GM21528 (cell line): Measurements from ENCODE around the gene MCIDAS.
A peak's percentile ranks its signal among the peaks of the same experiment; 100 is the strongest.

Source experiments
- ATAC-seq: cut with Tn5 transposase; IDR thresholded peaks from one replicate; pipeline ENCODE4 v1.9.1; 2021; ENCODE audit warnings: mild to moderate bottlenecking, moderate library complexity; ENCODE audit not compliant: unreplicated experiment, low FRiP score

Gene MCIDAS

GRCh38 chr5:55226934-55227663 lies at the start of gene MCIDAS:
TSS of gene MCIDAS (minus strand) at chr5:55227315. CDS start at chr5:55227138, 177 bp downstream.
- ATAC-seq = peak; percentile 34

DNA sequence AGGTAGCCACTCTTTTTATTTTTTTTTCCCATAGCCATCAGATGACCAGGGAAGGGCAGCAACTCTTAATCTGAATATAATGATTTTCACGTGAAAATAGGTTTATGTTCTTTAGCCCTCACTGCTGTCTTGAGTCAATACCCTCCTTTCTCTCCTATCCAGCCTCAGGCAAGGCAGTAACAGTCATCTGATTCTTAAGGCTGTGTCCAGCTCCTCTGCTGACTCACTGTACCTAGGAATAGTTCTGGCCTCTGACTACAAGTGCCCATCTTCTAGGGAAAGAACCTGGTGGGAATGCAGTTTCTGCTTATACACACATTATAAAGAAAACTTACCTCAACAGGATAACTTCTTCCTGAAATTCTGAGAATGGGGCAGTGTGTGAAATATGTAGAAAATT lies 49.7 kb upstream of the MCIDAS start:
- ATAC-seq = no peak

DNA sequence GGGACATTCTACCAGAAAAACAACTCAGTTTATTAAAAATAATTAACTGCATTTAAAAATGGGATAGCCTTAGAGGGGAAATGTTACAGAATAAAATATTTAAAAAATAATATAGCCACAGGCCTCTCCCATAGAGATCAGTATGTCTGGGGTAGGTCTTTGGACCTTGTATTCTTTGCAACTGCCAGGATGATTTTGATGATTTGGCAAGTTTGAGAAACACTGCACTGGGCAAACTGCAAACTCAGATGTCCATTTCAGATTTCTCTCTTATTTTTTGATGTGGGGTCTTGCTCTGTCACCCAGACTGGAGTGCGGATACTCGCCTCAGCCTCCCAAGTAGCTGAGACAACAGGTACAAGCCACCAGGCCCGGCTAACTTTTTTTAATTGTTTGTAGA lies 31.2 kb upstream of the MCIDAS start:
- no peak for ATAC-seq

- no peak for ATAC-seq
These were observed 27.7 kb upstream of the MCIDAS start for GRCh38 chr5:55254802-55255201.

DNA sequence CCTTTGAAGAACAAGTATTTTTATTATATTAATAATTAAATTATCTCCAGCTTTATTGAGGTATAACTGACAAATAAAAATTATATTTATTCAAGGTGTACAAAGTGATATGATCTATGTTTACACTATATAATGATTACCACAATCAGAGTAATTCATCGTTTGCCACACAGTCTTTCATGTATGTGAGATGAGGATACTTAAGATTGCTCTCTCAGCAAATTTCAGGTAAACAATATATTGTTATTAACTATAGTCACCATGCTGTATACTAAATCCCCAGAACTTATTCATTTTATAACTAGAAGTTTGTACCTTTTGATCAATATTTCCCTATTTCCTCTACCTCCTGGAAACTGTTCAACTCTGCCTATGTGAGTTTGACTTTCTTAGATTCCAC lies 22.9 kb upstream of the MCIDAS start:
- ATAC-seq = no peak

DNA sequence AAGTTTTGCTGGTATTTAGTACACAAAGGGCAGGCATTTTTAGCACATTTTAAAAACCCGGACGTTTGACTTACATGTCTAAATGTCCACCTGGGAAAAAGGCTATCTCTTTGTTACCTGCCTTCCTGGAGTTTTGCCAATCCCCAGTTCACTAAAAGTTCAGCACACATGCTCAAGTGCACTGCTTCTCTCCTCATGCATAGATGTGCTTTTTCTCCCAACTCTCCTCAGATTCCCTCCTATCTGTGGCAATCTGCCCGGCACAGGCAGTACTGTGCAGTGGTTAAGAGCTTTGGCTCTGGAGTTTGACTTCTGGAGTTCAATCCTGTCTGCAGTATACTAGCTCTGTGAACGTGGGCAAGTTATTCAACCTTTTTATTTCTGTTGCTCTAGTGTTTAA lies 14.6 kb upstream of the MCIDAS start:
- no peak for ATAC-seq

DNA sequence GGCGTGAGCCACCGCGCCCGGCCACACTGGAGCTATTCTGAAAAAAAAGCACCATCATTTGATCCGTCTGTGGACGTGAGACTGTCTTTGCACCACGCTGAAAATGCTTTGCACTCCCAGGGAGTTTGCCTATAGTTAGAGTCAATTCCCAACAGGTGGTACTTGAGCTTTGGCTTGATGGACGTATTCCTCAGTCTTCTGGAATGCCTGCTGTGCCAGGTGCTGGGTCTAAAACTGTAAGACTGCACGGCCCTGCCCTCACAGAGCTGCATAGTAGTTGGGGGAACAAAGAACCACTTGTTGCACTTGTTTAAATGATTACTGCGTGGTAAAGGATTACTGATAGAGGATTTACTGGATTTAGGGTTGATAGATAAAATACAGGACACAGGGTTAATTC lies 9.7 kb upstream of the MCIDAS start:
- no peak for ATAC-seq

DNA sequence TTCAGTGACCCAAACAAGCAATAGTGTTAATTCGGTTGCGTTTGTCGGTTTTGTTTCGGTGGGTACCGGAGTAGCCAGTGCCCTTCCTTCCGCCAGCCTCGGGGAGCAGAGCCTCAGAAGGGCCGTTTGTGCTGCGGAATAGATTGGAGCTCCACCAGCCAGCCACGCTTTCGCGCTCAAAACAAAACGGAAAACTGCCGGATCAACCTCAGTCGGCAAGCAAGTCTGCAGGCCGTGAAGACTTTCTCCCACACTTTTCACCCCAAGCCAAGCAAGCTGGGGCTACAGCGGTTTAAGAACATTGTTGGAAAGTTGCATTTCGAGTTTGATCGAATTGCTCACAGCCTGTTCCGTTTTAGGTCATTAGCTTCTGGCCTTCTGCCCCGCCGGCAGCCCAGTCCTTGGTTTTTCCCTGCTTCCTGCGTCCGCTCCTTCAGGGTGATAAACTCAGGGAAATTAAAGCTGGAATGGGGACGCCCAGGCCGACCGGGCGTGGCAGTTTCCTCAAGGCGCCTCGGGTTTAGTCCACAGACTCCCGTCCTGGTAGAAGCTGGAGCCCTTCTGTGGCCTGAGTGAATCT lies 7.1 kb upstream of the MCIDAS start:
- ATAC-seq = no peak

GRCh38 chr5:55232985-55233928 lies 6.1 kb upstream of the MCIDAS start, which contains the start of gene CCNO:
TSS of gene CCNO (minus strand) at chr5:55233608. CDS start at chr5:55233523, 85 bp downstream.
- peak; percentile 62 for ATAC-seq

GRCh38 chr5:55232271-55232984 lies 5.3 kb upstream of the MCIDAS start:
- no peak for ATAC-seq

DNA sequence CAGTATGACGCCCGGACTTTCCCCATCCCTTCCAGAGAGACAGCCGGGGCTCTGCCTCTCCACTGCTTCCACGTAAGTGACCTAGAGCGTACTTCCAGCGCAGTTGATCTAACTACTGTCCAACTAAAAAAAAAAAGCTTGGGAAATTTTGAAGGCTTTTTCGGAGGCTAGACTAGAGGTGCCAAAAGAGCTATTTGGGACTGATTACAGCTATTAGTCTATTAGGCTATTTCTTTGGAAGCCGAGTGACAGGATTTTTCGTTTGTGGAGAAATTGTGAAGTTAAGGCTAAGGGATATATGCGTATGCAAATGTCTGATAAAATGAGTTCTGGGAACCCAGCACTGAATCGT lies 4.8 kb upstream of the MCIDAS start:
- no peak for ATAC-seq

DNA sequence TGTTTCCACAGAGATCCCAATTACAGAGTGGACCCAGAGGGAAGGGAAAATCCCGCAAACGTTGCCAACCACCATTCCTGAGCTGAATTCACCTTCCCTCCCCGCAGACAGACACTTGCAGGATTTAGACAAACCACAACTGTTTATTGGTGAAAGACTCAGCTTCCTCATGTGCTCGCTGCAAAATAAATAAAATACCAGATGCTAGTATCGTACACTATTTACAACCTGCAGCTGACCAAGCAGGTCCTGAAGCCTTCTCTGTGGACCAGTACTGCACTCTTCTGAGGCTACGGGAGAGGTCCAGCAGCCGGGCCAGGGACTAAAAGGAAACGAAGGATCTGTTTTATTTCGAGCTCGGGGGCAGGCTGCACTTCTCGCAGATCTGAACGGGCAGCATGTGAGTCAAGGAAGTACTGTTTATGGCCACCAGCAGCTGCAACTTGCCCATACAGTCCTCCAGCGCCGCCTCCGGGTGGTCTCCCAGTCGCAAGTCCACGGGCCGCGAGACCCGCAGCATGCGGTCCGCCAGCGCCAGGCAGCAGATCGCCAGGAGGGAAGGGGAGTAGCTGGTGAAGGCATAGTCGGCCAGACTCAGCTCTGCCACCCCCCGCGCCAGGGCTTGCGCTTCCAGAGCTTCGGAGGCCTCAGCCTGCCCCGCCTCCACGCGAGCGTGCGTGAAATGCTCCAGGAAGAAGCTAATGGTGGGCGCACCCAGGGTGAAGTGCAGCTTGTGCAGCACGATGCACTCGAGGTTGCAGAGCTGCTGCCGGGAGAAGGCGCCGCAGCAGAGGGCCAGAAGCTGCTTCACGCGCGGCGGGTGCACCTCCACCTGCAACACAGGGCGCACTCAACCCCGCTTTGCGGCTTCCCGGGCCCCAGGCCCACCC lies 4.2 kb upstream of the MCIDAS start:
- ATAC-seq = no peak

DNA sequence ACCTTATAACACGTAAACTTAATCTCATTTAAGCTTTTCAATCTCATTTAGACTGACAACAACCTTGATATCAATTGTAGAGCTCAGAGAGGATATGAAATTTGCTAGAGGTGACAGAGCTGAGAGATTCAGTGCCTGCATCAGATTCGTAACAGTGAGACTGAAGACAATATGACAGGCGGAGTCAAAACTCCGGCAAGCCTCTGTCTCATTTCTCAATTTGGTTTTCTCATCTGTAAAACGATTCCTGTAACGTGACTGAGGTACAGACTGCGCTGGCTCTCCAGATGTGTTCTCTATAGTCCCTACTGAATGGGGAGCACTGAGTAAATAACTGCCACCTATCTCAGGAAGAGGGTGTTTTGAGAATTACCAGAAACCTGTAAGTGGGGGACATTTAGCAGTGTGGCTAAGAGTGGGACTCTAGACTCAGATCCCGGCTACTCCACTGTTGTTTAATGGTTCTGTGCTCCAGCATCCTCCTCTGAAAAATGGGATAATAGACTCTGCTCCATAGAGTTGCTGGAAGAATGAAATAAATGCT lies 3.0 kb upstream of the MCIDAS start:
- no peak for ATAC-seq

GRCh38 chr5:55227664-55228430 lies 732 bp upstream of the MCIDAS start:
- ATAC-seq = no peak

DNA sequence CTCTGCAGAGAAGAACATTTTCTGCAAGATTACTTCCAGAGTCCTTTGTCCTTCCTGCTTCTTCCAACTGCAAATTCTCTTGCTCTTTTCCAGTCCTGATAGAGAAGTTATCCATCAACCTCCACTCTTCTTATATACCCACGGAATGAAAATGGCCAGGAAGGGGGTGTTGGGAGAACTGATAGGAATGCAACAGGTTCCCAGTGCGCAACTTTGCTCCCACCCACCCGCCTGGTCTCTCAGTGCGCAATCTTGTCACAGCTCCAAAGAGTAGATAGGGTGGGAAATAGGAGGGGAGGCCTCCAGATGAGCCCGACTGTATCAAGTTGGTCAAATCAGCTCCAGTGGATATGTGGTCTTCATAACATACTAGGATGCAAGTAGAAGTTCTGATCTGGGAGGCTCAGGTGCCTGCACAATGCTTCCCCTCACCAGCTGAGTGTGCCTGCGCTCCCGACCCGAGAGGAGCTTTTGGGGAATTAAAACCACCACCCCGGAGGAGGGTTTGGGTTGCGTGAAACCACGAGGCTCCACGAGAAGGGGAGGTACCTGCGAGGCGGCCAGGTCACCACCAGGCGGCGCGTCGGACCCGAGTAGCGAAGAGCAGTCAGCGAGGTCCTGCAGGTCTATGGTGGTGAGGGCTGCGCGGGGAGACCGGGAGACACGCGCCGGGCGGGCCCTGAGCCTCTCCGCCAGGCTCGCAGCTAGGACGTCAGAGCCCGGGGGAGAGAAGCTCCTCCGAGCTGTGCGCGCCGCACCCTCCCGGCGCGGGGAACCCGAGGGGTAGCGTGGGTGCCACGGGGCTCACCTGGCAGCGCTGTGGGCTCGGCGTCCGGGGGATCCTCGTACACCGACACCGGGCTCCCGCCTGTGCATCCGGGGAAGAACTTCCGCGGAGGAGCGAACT lies 835 bp downstream of the MCIDAS start:
- ATAC-seq = peak; percentile 55

GRCh38 chr5:55225346-55225745 lies 1.8 kb downstream of the MCIDAS start:
- no peak for ATAC-seq

GRCh38 chr5:55223812-55224240 lies 3.3 kb downstream of the MCIDAS start:
- no peak for ATAC-seq
